OCI-LY3 (cell line): ENCODE results near the gene ARMC8.

Experiments used
- H2AFZ ChIP-seq: fragments of 200-600, 300-600 bp; shearing (Covaris generic); 2 replicates; pipeline ENCODE4 v1.6.0; 2014; ENCODE audit warnings: antibody characterized with exemption, low read depth, low read length
- H3K27ac ChIP-seq: fragments of 200-600, 300-600 bp; sonication (generic); 2 replicates; pipeline ENCODE4 v1.5.1; 2014; ENCODE audit warnings: mild to moderate bottlenecking, low read length, moderate library complexity, mixed read lengths
- H3K27me3 ChIP-seq: fragments of 200-600, 300-600 bp; sonication (generic); 2 replicates; pipeline ENCODE4 v1.6.1; 2014; ENCODE audit warnings: low read depth, low read length, mixed read lengths
- H3K36me3 ChIP-seq: fragments of 200-600, 300-600 bp; sonication (generic); replicated peaks from 2 replicates; pipeline ENCODE3; 2014; ENCODE audit warnings: low read depth, low read length, mixed read lengths
- H3K4me1 ChIP-seq: fragments of 300-600, 200-600 bp; sonication (generic); 2 replicates; pipeline ENCODE4 v1.6.1; 2014; ENCODE audit warnings: low read length, mixed read lengths
- H3K4me2 ChIP-seq: fragments of 200-600, 300-600 bp; sonication (generic); 2 replicates; pipeline ENCODE4 v1.6.1; 2014; ENCODE audit warnings: low read length, mixed read lengths
- H3K4me3 ChIP-seq: fragments of 300-600, 200-600 bp; sonication (generic); 2 replicates; pipeline ENCODE4 v1.5.1; 2014; ENCODE audit warnings: antibody characterized with exemption, mild to moderate bottlenecking, low read length, moderate library complexity
- H3K79me2 ChIP-seq: fragments of 300-600, 200-600 bp; shearing (Covaris generic); 2 replicates; pipeline ENCODE4 v1.6.1; 2014; ENCODE audit warnings: mild to moderate bottlenecking, low read length, mixed read lengths
- H3K9ac ChIP-seq: fragments of 300-600, 200-600 bp; shearing (Covaris generic); 2 replicates; pipeline ENCODE4 v1.6.0; 2014; ENCODE audit warnings: mild to moderate bottlenecking, low read length, moderate library complexity
- H3K9me3 ChIP-seq: fragments of 200-600, 300-600 bp; shearing (Covaris generic); 2 replicates; pipeline ENCODE4 v1.6.1; 2014; ENCODE audit warnings: low read length, mixed read lengths; ENCODE audit not compliant: insufficient read depth
- H4K20me1 ChIP-seq: fragments of 200-600, 300-600 bp; sonication (generic); 2 replicates; pipeline ENCODE4 v1.6.1; 2016; ENCODE audit warnings: low read length, mixed read lengths; ENCODE audit not compliant: insufficient read depth
- CTCF ChIP-seq: fragments of 200-600, 300-600 bp; sonication (generic); IDR thresholded peaks from 2 replicates; pipeline ENCODE4 v1.5.1; 2014; ENCODE audit warnings: antibody characterized with exemption, low read length, low read depth
- EZH2phosphoT487 ChIP-seq: fragments of 200-600 bp; shearing (Covaris generic); IDR thresholded peaks from 2 replicates; pipeline ENCODE4 v1.6.1; 2018; ENCODE audit warnings: antibody characterized with exemption, mixed run types, low read depth

ARMC8 gene

DNA sequence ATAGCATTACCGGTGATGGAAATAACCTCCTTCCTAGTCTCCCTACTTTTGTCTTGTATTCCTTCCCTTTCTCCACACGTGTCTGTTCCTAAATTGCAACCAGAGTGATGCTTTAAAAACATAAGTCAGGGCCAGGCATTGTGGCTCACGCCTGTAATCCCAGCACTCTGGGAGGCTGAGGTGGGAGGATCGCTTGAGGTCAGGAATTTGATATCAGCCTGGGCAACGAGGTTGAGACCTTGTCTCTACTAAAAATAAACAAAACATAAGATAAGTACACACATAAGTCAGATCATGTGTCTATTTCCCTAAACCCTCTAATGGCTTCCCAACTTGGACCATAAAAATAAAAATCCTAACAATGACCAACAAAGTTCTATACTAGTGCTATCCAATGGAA is 18.4 kb downstream of the ARMC8 start:
- no peak overlapping the region for H3K9ac ChIP-seq
- H2AFZ ChIP-seq, result no peak overlapping the region
- no peaks in the 10 kb centered on the region for H3K9me3 ChIP-seq
- peaks cover 96% of the 10 kb centered on the region for H3K79me2 ChIP-seq
- H4K20me1 ChIP-seq, result peaks cover 76% of the 10 kb centered on the region
- H3K4me1 ChIP-seq, result no peaks in the 10 kb centered on the region
- H3K4me3 ChIP-seq, result no peak overlapping the region
- no peaks in the 10 kb centered on the region for H3K27me3 ChIP-seq
- no peak overlapping the region for H3K27ac ChIP-seq
- H3K36me3 ChIP-seq, result peaks cover 13% of the 10 kb centered on the region
- no peak overlapping the region for H3K4me2 ChIP-seq
- TF ChIP-seq CTCF (no peak), EZH2phosphoT487 (no peak)

GRCh38 chr3:138206196-138206595 is 19.1 kb downstream of the ARMC8 start:
- H3K9me3 ChIP-seq, result no peaks in the 10 kb centered on the region
- peaks cover 13% of the 10 kb centered on the region for H3K36me3 ChIP-seq
- TF ChIP-seq EZH2phosphoT487, result no peak
- TF ChIP-seq CTCF, result no peak
- H4K20me1 ChIP-seq, result peaks cover 70% of the 10 kb centered on the region
- H3K27ac ChIP-seq, result no peak overlapping the region
- no peaks in the 10 kb centered on the region for H3K27me3 ChIP-seq
- H3K4me1 ChIP-seq, result no peaks in the 10 kb centered on the region
- peaks cover 92% of the 10 kb centered on the region for H3K79me2 ChIP-seq
- no peak overlapping the region for H3K4me3 ChIP-seq
- H2AFZ ChIP-seq, result no peak overlapping the region
- H3K4me2 ChIP-seq, result no peak overlapping the region
- H3K9ac ChIP-seq, result no peak overlapping the region

DNA sequence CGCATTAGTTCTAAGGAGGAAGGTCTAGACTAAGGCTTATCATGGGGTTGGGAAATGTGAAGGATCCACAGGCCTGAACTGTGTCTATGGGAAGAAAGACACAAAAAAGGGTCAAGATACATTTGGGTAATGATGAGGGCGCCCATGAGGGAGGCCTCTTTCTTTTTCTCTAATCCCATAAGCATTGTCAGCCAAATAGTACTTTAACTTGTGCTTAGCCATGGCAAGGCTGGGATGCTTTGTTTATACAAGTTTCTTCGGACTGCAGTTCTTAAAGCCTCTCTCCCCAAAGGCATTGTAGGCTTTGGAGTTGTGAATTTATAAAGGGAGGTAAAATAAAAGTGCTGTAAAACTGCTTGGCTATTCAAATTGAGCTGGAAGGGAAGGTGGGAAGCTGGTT is 23.4 kb downstream of the ARMC8 start:
- TF ChIP-seq CTCF, result no peak
- TF ChIP-seq EZH2phosphoT487, result no peak
- H3K4me3 ChIP-seq, result no peak overlapping the region
- H3K9me3 ChIP-seq, result no peaks in the 10 kb centered on the region
- no peaks in the 10 kb centered on the region for H3K4me1 ChIP-seq
- peaks cover 36% of the 10 kb centered on the region for H4K20me1 ChIP-seq
- H3K36me3 ChIP-seq, result peaks cover 23% of the 10 kb centered on the region
- no peaks in the 10 kb centered on the region for H3K27me3 ChIP-seq
- no peak overlapping the region for H3K4me2 ChIP-seq
- no peak overlapping the region for H2AFZ ChIP-seq
- no peak overlapping the region for H3K9ac ChIP-seq
- H3K79me2 ChIP-seq, result peaks cover 63% of the 10 kb centered on the region
- H3K27ac ChIP-seq, result no peak overlapping the region

GRCh38 chr3:138213398-138214085 is 26.4 kb downstream of the ARMC8 start:
- Histone ChIP-seq H4K20me1 (peaks cover 28% of the 10 kb centered on the region), H3K27ac (no peak overlapping the region), H3K27me3 (no peaks in the 10 kb centered on the region), H3K4me1 (no peaks in the 10 kb centered on the region), H2AFZ (no peak overlapping the region), H3K4me2 (no peak overlapping the region), H3K79me2 (peaks cover 34% of the 10 kb centered on the region), H3K9me3 (no peaks in the 10 kb centered on the region), H3K9ac (no peak overlapping the region), H3K4me3 (no peak overlapping the region), H3K36me3 (peaks cover 21% of the 10 kb centered on the region)
- TF ChIP-seq CTCF (no peak), EZH2phosphoT487 (no peak)
